CD4-positive, alpha-beta T cell treated with Interleukin-21 for 1 hour (primary cell): ENCODE results near the gene MX1.
A peak's percentile ranks its signal among the peaks of the same experiment; 100 is the strongest.

Source experiments
- DNase-seq: peaks from one replicate; pipeline ENCODE4 v3.0.0-alpha.2; 2020

MX1 gene

GRCh38 chr21:41425954-41426675 lies at the start of gene MX1:
Gene MX1, plus strand, starts transcription at chr21:41426239. Its CDS starts 5,832 bp downstream, at chr21:41432071.
- DNase-seq = peak; percentile 90

GRCh38 chr21:41377715-41378114 lies 48.3 kb upstream of the MX1 start:
- no peak for DNase-seq

- no peak for DNase-seq
Observed at GRCh38 chr21:41378849-41379248, 47.2 kb upstream of the MX1 start.

GRCh38 chr21:41379901-41380300 lies 46.1 kb upstream of the MX1 start:
- DNase-seq = no peak

GRCh38 chr21:41381731-41382130 lies 44.3 kb upstream of the MX1 start:
- DNase-seq = no peak

- no peak for DNase-seq
Observed at GRCh38 chr21:41387042-41387819, 38.8 kb upstream of the MX1 start.

- no peak for DNase-seq
Observed at GRCh38 chr21:41387824-41388223, 38.2 kb upstream of the MX1 start.

GRCh38 chr21:41388259-41388658 lies 37.8 kb upstream of the MX1 start:
- no peak for DNase-seq

GRCh38 chr21:41390043-41390639 lies 35.9 kb upstream of the MX1 start:
- no peak for DNase-seq

GRCh38 chr21:41393876-41394465 lies 32.1 kb upstream of the MX1 start:
- no peak for DNase-seq

GRCh38 chr21:41396558-41397075 lies 29.4 kb upstream of the MX1 start:
- DNase-seq = no peak

- DNase-seq = no peak
Observed at GRCh38 chr21:41397471-41397891, 28.6 kb upstream of the MX1 start.

- DNase-seq = no peak
Observed at GRCh38 chr21:41398251-41398650, 27.8 kb upstream of the MX1 start.

GRCh38 chr21:41398831-41399230 lies 27.2 kb upstream of the MX1 start:
- DNase-seq = no peak

- no peak for DNase-seq
Observed at GRCh38 chr21:41399246-41399800, 26.7 kb upstream of the MX1 start.

GRCh38 chr21:41402231-41402630 lies 23.8 kb upstream of the MX1 start:
- DNase-seq = no peak

GRCh38 chr21:41402796-41403195 lies 23.2 kb upstream of the MX1 start:
- no peak for DNase-seq

- no peak for DNase-seq
Observed at GRCh38 chr21:41403331-41403730, 22.7 kb upstream of the MX1 start.

GRCh38 chr21:41403966-41404365 lies 22.1 kb upstream of the MX1 start:
- no peak for DNase-seq

GRCh38 chr21:41405321-41405720 lies 20.7 kb upstream of the MX1 start:
- DNase-seq = no peak

- DNase-seq = no peak
Observed at GRCh38 chr21:41406340-41406739, 19.7 kb upstream of the MX1 start.

GRCh38 chr21:41407541-41408460 lies 18.2 kb upstream of the MX1 start:
- DNase-seq = no peak
